ENCODE results near the gene UBE2O. TPM values are rescaled to one million over a fixed set of nuclear protein-coding genes. Genes with fewer than 3 reads are reported as not detected.

The UBE2O gene
- polyA plus RNA-seq, 1 experiment = 11.1 TPM

GRCh38 chr17:76461765-76462555 lies 9.0 kb upstream of the UBE2O start:
- TF ChIP-seq CTCF (IDR thresholded peaks at IDR 0.05; ENCODE audit: insufficient read depth, low read depth, low read length) = no peak
- Histone ChIP-seq H3K36me3 (ENCODE audit: control insufficient read depth, insufficient read depth, low read length) (no peaks in the 10 kb centered on the region), H3K4me3 (ENCODE audit: low read depth, low read length) (no peak overlapping the region), H3K27me3 (ENCODE audit: control insufficient read depth, insufficient read depth, low read length) (peaks cover 5% of the 10 kb centered on the region; the same call in 1 of the 2 replicates)
- POLR2A ChIA-PET = no interaction called here
- no peak for DNase-seq (ENCODE audit: low read depth)
- CTCF ChIA-PET = interaction anchor here (0.9 to 17.7 kb wide), 5 partner anchors 12 to 61 kb away, joined by 3 to 442 read pairs (median 4); partner anchors contain the start of gene RHBDF2

- no peak for TF ChIP-seq CTCF (IDR thresholded peaks at IDR 0.05; ENCODE audit: insufficient read depth, low read depth, low read length)
- no peaks in the 10 kb centered on the region for H3K36me3 ChIP-seq (ENCODE audit: control insufficient read depth, insufficient read depth, low read length)
- ChIA-PET POLR2A (no interaction called here), CTCF (interaction anchor here (0.6 to 17.7 kb wide), 21 partner anchors 9 to 338 kb away, joined by 3 to 442 read pairs (median 4); partner anchors contain the start of gene RHBDF2)
- no peak overlapping the region for H3K4me3 ChIP-seq (ENCODE audit: low read depth, low read length)
- peaks cover 5% of the 10 kb centered on the region; the same call in 1 of the 2 replicates for H3K27me3 ChIP-seq (ENCODE audit: control insufficient read depth, insufficient read depth, low read length)
- DNase-seq (ENCODE audit: low read depth) = no peak
Measured at GRCh38 chr17:76459674-76460073, 6.7 kb upstream of the UBE2O start.

- CTCF ChIA-PET = interaction anchor here (0.6 to 17.7 kb wide), 32 partner anchors 8 to 837 kb away, joined by 3 to 442 read pairs (median 4); partner anchors contain the start of genes QRICH2 and RHBDF2
- DNase-seq (ENCODE audit: low read depth) = no peak
- Histone ChIP-seq H3K4me3 (ENCODE audit: low read depth, low read length) (no peak overlapping the region), H3K36me3 (ENCODE audit: control insufficient read depth, insufficient read depth, low read length) (no peaks in the 10 kb centered on the region), H3K27me3 (ENCODE audit: control insufficient read depth, insufficient read depth, low read length) (peaks cover 5% of the 10 kb centered on the region; the same call in 1 of the 2 replicates)
- peak; percentile 77 for TF ChIP-seq CTCF (IDR thresholded peaks at IDR 0.05; ENCODE audit: insufficient read depth, low read depth, low read length)
- POLR2A ChIA-PET = interaction anchor here (0.7 kb wide), 1 partner anchor 279 kb away, joined by 4 read pairs; no protein-coding TSS in a partner anchor
Measured at GRCh38 chr17:76458580-76459490, 5.9 kb upstream of the UBE2O start.

GRCh38 chr17:76453431-76453743 lies 435 bp upstream of the UBE2O start:
- peaks cover 2% of the 10 kb centered on the region; the same call in 1 of the 2 replicates for H3K27me3 ChIP-seq (ENCODE audit: control insufficient read depth, insufficient read depth, low read length)
- ChIA-PET CTCF (interaction anchor here (0.9 to 17.7 kb wide), 9 partner anchors 10 to 104 kb away, joined by 3 to 442 read pairs (median 5); partner anchors contain the start of genes AANAT and RHBDF2), POLR2A (no interaction called here)
- no peak overlapping the region for H3K4me3 ChIP-seq (ENCODE audit: low read depth, low read length)
- no peak for TF ChIP-seq CTCF (IDR thresholded peaks at IDR 0.05; ENCODE audit: insufficient read depth, low read depth, low read length)
- no peak for DNase-seq (ENCODE audit: low read depth)
- H3K36me3 ChIP-seq (ENCODE audit: control insufficient read depth, insufficient read depth, low read length) = no peaks in the 10 kb centered on the region

Measured in BJ (cell line).